HepG2 (cell line): ENCODE measurements around the gene AP3D1. TPM values are rescaled to one million over a fixed set of nuclear protein-coding genes. Genes with fewer than 3 reads are reported as not detected.
A peak's percentile ranks its signal among the peaks of the same experiment; 100 is the strongest.

Experiments
- ARHGAP35 ChIP-seq: sonication (generic); formaldehyde crosslinking; IDR thresholded peaks from 2 replicates; pipeline ENCODE4 v1.9.0; 2022; ENCODE audit warnings: mild to moderate bottlenecking, inconsistent platforms, moderate library complexity, missing genetic modification reagents, borderline replicate concordance
- KDM3A ChIP-seq: IDR thresholded peaks from 2 replicates; pipeline ENCODE4 v1.6.1; 2018; ENCODE audit warnings: low read depth, missing compliant biosample characterization
- KLF12 ChIP-seq: sonication (generic); formaldehyde crosslinking; IDR thresholded peaks from 2 replicates; pipeline ENCODE4 v1.4.0; 2020; ENCODE audit warnings: missing genetic modification reagents, borderline replicate concordance
- MIXL1 ChIP-seq: IDR thresholded peaks from 2 replicates; pipeline ENCODE4 v1.6.1; 2016
- RARA ChIP-seq: IDR thresholded peaks from 2 replicates; pipeline ENCODE4 v1.6.1; 2016; ENCODE audit warnings: missing genetic modification reagents, missing compliant biosample characterization
- SIX4 ChIP-seq: sonication (generic); formaldehyde crosslinking; IDR thresholded peaks from 2 replicates; pipeline ENCODE4 v1.4.0; 2020; ENCODE audit warnings: missing genetic modification reagents
- TCF7L2 ChIP-seq: IDR thresholded peaks from 2 replicates; pipeline ENCODE4 v1.6.1; 2011; ENCODE audit warnings: mild to moderate bottlenecking, low read depth, low read length, moderate library complexity
- ZNF577 ChIP-seq: sonication (generic); formaldehyde crosslinking; IDR thresholded peaks from 2 replicates; pipeline ENCODE4 v1.4.0; 2020; ENCODE audit warnings: mild to moderate bottlenecking, low read depth, missing genetic modification reagents, borderline replicate concordance
- ZNF598 ChIP-seq: sonication (generic); formaldehyde crosslinking; IDR thresholded peaks from 2 replicates; pipeline ENCODE4 v1.5.1; 2020; ENCODE audit warnings: mild to moderate bottlenecking, missing genetic modification reagents, borderline replicate concordance
- ZNF841 ChIP-seq: sonication (generic); formaldehyde crosslinking; IDR thresholded peaks from 2 replicates; pipeline ENCODE4 v1.8.1; 2023; ENCODE audit warnings: missing genetic modification reagents, borderline replicate concordance
- polyA plus RNA-seq, 8 experiments: library from polyadenylated mRNA; depleted of rRNA in 3 of 8; stranded (reverse) in 7 of 8; unstranded in 1 of 8; fragments of >200 nt; fragmentation: Illumina TruSeq in 4 of 8; extraction: Trizol in 4 of 8; gene quantifications; 2 replicates each; pipeline versions ENCODE4 v1.2.1 to v1.2.3, GENCODE V29; 2011 to 2016; ENCODE audit warnings: low read depth in 4 of 8, missing spikeins in 1 of 8, mixed read lengths in 1 of 8; ENCODE audit not compliant: insufficient read depth in 1 of 8
- total RNA-seq, 5 experiments: library from RNA; depleted of rRNA; stranded (reverse); fragments of >200 nt; fragmentation: Illumina TruSeq; extraction: Trizol; gene quantifications; 2 replicates each; pipeline ENCODE4 v1.2.3, GENCODE V29; 2016; ENCODE audit warnings: low read depth in 1 of 5
- TF ChIP-seq, protein P1 (sequence below): sonication (generic); formaldehyde crosslinking; IDR thresholded peaks from 2 replicates; pipeline ENCODE4 v1.5.0; 2020; ENCODE audit warnings: mild to moderate bottlenecking, missing genetic modification reagents
- TF ChIP-seq, protein P2 (sequence below): sonication (generic); formaldehyde crosslinking; IDR thresholded peaks from 2 replicates; pipeline ENCODE4 v1.8.1; 2022; ENCODE audit warnings: low read depth, mild to moderate bottlenecking, missing genetic modification reagents
- TF ChIP-seq, protein P3 (sequence below): sonication (generic); formaldehyde crosslinking; IDR thresholded peaks from 2 replicates; pipeline ENCODE4 v1.4.0; 2020; ENCODE audit warnings: low read depth, mild to moderate bottlenecking, missing genetic modification reagents
- TF ChIP-seq, protein P4 (sequence below): IDR thresholded peaks from 2 replicates; pipeline ENCODE4 v1.6.1; 2016; ENCODE audit warnings: mild to moderate bottlenecking, missing biosample characterization, missing genetic modification reagents
- TF ChIP-seq, protein P5 (sequence below), 2 experiments: sonication (generic) in 1 of 2; formaldehyde crosslinking in 1 of 2; IDR thresholded peaks; 2 replicates each; pipeline versions ENCODE4 v1.4.0 to v1.6.1; 2018 to 2020; ENCODE audit warnings: missing genetic modification reagents in 2 of 2, borderline replicate concordance in 1 of 2, low read depth in 1 of 2, mild to moderate bottlenecking in 1 of 2, missing biosample characterization in 1 of 2
- TF ChIP-seq, protein P6 (sequence below): IDR thresholded peaks from 2 replicates; pipeline ENCODE4 v1.4.0; 2020; ENCODE audit warnings: mild to moderate bottlenecking, missing genetic modification reagents

The AP3D1 gene
- total and polyA plus RNA-seq, 2 of the 13 experiments (the other 11 are each of a cell fraction or from before 2014, with no cell fraction given) = 68.0 to 82.6 TPM

DNA sequence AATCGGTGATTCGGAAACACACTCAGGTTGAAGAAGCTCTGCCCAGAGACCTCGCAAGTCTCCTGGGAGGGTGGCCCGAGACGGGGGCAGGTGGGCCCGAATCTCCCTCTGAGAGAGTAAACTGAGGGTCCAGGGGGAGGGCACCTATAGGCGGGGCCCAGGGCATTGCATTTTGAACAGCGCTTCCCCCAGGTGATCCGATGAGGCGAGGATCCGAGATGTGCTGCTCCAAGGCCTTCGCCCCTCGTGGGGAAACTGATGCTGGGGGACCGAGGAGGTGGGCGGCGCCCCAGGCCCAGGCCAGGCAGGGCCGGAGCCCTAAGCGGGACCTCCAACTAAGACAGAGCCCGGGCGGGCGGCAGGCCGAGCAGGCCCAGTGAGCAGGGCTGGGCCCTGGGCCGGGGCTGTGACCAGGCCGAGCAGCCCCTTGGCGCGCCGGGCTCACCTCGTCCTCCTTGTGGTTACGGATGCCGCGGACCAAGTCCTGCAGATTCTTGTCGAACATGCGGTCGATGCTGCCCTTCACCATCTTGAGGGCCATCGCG lies 500 bp downstream of the AP3D1 start (continued):
- TF ChIP-seq, protein P1, sequence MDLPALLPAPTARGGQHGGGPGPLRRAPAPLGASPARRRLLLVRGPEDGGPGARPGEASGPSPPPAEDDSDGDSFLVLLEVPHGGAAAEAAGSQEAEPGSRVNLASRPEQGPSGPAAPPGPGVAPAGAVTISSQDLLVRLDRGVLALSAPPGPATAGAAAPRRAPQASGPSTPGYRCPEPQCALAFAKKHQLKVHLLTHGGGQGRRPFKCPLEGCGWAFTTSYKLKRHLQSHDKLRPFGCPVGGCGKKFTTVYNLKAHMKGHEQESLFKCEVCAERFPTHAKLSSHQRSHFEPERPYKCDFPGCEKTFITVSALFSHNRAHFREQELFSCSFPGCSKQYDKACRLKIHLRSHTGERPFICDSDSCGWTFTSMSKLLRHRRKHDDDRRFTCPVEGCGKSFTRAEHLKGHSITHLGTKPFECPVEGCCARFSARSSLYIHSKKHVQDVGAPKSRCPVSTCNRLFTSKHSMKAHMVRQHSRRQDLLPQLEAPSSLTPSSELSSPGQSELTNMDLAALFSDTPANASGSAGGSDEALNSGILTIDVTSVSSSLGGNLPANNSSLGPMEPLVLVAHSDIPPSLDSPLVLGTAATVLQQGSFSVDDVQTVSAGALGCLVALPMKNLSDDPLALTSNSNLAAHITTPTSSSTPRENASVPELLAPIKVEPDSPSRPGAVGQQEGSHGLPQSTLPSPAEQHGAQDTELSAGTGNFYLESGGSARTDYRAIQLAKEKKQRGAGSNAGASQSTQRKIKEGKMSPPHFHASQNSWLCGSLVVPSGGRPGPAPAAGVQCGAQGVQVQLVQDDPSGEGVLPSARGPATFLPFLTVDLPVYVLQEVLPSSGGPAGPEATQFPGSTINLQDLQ (CRISPR knock-in tag) = no peak
- TF ChIP-seq RARA (CRISPR knock-in tag) = no peak
- TF ChIP-seq, protein P2, sequence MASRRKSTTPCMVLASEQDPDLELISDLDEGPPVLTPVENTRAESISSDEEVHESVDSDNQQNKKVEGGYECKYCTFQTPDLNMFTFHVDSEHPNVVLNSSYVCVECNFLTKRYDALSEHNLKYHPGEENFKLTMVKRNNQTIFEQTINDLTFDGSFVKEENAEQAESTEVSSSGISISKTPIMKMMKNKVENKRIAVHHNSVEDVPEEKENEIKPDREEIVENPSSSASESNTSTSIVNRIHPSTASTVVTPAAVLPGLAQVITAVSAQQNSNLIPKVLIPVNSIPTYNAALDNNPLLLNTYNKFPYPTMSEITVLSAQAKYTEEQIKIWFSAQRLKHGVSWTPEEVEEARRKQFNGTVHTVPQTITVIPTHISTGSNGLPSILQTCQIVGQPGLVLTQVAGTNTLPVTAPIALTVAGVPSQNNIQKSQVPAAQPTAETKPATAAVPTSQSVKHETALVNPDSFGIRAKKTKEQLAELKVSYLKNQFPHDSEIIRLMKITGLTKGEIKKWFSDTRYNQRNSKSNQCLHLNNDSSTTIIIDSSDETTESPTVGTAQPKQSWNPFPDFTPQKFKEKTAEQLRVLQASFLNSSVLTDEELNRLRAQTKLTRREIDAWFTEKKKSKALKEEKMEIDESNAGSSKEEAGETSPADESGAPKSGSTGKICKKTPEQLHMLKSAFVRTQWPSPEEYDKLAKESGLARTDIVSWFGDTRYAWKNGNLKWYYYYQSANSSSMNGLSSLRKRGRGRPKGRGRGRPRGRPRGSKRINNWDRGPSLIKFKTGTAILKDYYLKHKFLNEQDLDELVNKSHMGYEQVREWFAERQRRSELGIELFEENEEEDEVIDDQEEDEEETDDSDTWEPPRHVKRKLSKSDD (CRISPR knock-in tag) = peak; percentile 14; the same call in 1 of the 2 replicates
- no peak for TF ChIP-seq ZNF598 (CRISPR knock-in tag)
- TF ChIP-seq, protein P3, sequence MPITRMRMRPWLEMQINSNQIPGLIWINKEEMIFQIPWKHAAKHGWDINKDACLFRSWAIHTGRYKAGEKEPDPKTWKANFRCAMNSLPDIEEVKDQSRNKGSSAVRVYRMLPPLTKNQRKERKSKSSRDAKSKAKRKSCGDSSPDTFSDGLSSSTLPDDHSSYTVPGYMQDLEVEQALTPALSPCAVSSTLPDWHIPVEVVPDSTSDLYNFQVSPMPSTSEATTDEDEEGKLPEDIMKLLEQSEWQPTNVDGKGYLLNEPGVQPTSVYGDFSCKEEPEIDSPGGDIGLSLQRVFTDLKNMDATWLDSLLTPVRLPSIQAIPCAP (CRISPR knock-in tag) = no peak
- peak; percentile 15; the same call in 1 of the 2 replicates for TF ChIP-seq KLF12 (CRISPR knock-in tag)
- no peak for TF ChIP-seq ZNF577 (CRISPR knock-in tag)
- TF ChIP-seq ARHGAP35 (CRISPR knock-in tag) = no peak
- TF ChIP-seq ZNF841 (CRISPR knock-in tag) = no peak
- no peak for TF ChIP-seq MIXL1 (CRISPR knock-in tag)
- no peak for TF ChIP-seq TCF7L2
- TF ChIP-seq, protein P4, sequence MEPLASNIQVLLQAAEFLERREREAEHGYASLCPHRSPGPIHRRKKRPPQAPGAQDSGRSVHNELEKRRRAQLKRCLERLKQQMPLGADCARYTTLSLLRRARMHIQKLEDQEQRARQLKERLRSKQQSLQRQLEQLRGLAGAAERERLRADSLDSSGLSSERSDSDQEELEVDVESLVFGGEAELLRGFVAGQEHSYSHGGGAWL (CRISPR knock-in tag) = peak; percentile 22; the same call in 1 of the 2 replicates
- TF ChIP-seq, protein P5, sequence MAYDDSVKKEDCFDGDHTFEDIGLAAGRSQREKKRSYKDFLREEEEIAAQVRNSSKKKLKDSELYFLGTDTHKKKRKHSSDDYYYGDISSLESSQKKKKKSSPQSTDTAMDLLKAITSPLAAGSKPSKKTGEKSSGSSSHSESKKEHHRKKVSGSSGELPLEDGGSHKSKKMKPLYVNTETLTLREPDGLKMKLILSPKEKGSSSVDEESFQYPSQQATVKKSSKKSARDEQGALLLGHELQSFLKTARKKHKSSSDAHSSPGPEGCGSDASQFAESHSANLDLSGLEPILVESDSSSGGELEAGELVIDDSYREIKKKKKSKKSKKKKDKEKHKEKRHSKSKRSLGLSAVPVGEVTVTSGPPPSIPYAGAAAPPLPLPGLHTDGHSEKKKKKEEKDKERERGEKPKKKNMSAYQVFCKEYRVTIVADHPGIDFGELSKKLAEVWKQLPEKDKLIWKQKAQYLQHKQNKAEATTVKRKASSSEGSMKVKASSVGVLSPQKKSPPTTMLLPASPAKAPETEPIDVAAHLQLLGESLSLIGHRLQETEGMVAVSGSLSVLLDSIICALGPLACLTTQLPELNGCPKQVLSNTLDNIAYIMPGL (CRISPR knock-in tag; IDR thresholded peaks at IDR 0.05; ENCODE audit: borderline replicate concordance in 1 of 2, low read depth in 1 of 2) = peak; percentile 26 to 53; a peak in 2 of 4 replicates
- TF ChIP-seq, protein P6, sequence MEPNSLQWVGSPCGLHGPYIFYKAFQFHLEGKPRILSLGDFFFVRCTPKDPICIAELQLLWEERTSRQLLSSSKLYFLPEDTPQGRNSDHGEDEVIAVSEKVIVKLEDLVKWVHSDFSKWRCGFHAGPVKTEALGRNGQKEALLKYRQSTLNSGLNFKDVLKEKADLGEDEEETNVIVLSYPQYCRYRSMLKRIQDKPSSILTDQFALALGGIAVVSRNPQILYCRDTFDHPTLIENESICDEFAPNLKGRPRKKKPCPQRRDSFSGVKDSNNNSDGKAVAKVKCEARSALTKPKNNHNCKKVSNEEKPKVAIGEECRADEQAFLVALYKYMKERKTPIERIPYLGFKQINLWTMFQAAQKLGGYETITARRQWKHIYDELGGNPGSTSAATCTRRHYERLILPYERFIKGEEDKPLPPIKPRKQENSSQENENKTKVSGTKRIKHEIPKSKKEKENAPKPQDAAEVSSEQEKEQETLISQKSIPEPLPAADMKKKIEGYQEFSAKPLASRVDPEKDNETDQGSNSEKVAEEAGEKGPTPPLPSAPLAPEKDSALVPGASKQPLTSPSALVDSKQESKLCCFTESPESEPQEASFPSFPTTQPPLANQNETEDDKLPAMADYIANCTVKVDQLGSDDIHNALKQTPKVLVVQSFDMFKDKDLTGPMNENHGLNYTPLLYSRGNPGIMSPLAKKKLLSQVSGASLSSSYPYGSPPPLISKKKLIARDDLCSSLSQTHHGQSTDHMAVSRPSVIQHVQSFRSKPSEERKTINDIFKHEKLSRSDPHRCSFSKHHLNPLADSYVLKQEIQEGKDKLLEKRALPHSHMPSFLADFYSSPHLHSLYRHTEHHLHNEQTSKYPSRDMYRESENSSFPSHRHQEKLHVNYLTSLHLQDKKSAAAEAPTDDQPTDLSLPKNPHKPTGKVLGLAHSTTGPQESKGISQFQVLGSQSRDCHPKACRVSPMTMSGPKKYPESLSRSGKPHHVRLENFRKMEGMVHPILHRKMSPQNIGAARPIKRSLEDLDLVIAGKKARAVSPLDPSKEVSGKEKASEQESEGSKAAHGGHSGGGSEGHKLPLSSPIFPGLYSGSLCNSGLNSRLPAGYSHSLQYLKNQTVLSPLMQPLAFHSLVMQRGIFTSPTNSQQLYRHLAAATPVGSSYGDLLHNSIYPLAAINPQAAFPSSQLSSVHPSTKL = no peak
- no peak for TF ChIP-seq KDM3A (CRISPR knock-in tag)
- no peak for TF ChIP-seq SIX4
